ENCODE measurements around the gene CAMK1D.

Gene CAMK1D

DNA sequence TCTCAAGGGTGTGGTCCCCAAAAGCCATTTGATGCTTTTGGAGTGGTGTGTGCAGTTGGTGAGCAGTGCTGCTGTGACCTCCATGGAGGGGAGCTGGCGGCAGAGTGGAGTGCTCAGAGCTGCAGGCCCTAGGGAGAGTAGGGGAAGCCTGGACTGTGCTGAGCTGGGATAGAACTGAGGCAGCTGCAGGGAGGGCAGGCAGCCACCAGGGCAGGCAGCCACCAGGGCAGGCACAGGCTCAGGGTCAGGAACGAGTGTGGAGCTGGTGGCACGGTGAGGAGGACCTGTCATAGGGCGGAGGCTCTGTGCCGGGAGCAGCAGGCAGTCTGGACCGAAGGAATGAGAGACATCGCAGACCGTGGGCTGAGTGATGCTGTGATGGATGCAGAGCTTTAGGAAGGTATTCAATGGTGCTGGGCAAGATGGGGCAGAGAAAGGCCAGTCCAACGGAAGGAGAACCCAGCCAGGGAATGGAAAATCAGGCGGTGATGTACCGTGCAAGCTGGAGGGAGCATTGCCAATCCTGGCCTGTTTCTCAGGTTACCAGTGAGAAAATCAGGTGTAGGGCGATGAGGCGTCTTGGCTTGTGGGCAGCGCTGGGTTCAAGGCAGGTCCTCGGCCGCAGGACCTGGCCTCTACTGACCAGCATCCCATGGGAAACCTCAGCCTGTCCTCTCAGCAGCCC lies 152.6 kb downstream of the CAMK1D start:
- no peak for DNase-seq

DNA sequence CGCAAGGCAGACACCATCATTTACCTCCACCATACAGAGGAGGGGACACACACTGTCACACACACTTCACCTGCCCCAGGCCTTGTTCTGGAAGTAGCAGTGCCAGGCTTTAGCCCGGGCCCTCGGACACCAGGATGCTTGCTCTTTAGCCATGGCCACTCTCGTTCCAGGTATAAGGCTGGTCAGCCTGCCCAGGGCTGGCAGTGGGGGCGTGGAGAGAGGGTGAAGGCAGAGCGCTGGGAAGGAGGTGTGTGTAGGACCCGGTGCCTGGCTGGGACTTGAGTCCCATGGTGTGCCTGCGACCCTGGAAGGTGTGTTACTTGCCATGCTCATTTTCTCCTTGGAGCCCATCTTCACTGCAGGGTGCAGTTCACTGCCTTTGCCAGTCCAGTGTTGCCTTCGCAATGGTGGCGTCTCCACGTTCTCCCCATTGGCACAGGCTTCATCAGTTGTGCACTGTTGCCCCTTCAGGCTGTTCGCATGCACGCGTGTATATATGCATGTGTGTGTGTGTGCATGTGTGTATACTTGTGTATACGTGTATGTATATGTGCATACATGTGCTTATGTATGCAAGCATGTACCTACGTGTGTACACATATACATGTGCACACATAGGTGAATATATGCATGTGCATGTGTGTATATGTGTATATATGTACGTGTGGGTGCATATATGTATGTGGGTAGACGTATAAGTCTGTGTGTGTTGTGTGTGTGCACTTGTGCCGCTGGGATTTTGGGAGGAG lies 153.4 kb downstream of the CAMK1D start:
- no peak for DNase-seq

DNA sequence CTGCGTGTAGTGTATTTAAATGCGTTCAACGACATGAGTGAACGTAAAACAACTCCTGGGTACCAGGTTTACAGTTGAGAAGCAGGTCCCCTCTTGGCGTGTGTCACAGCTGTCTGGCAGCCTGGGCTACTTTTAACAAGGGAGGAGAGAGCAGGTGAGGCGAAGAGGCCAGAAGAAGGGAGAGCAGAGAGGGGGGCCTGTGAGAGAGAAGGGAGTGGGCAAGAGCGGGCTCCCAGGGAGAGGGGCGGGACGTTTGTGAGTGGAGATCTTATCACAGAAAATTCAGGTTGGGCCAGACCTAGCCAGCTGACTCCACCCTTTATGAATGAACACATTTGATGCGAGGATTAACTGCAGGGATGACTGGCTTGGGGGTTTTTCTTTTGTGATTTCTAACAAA lies 154.0 kb downstream of the CAMK1D start:
- DNase-seq = no peak

- no peak for DNase-seq
Observed at GRCh38 chr10:12504176-12504575, 154.8 kb downstream of the CAMK1D start.

DNA sequence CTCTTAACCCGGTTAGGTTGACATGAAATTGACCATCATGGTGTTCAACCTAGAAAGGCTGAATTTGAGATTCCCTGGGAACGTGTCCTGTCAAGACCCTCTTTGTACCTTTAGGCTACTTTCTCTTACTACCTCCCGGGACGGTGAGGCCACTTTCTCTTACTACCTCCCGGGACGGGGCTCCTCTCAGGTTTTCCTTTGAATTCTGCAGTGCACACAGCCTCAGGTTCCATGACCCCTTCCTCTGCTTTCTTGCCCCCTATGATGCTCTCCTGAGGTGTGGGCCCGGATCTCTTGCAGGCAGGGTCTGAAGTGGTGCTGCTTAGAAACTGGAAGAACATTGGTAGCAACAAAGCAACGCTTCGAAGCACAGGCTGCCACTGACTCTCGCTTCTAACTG lies 155.3 kb downstream of the CAMK1D start:
- no peak for DNase-seq

GRCh38 chr10:12505683-12506082 lies 156.3 kb downstream of the CAMK1D start:
- no peak for DNase-seq

DNA sequence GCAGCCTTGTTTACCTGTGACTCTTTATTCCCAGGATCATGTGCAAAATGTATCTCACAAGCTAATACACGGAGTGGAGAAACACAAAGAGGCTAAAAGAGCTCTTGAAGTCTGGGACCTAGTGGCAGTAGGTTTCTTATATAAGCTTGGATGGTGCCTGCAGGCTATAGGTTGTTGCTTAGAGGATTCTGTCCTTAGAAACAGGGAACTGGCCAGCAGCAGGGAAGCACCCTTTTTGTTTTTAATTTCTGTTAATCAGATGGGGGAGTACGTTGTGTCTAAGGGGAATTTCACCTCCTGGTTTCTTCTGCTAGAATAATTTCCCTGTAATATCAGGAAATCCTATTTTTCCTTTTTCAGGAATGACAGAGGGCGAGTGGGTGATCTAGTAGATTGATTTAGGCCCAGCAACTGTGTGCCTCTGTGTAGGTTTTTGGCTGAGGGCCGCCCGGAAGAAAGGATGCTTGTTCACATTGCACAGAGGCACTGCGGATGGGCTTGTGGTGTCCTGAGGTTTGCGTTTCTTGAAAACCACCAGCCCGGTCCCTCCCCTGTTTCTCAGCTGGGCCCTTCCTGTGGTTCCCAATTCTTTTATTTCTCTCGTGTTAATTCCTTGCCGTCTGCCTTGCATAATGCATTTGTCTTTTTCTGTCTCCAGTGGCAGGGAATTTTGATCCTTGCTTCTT lies 158.0 kb downstream of the CAMK1D start:
- DNase-seq = no peak

- DNase-seq = no peak
Observed at GRCh38 chr10:12508165-12508564, 158.8 kb downstream of the CAMK1D start.

GRCh38 chr10:12509016-12509793 lies 159.9 kb downstream of the CAMK1D start:
- DNase-seq = no peak

DNA sequence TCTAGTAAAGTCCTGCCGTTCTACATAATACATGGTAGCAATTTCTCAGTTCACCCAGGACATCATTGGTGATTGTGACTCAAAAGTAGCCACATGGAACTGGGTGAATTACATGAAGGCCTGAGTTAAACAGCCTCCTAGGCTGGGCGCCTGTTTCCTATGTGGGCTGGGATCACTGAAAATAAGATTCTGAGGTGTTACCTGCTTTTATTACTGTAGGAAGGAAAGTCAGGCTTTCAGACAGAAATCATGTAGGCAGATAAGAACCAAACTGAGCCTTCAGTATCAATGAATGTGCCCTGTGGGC lies 160.4 kb downstream of the CAMK1D start:
- no peak for DNase-seq

DNA sequence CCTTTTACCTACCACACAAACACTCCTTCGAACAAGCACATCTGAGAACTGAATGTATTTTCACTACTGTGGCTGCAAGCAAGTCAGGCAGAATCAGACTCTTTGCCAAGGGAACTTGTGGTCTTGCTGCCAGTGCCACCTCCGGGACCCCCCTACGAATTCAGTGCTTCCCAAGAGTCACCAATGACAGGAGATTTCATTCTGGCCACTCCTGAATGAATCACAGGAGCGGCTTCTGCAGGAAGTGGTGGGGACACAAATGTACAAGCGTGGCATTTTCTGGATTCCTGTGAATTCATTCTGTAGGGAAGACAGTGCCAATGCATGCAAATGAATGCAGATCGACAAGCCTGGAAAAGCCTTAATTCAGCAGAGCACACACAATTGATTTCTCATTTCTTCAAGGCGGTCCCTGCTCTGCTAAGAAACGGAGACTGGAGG lies 161.2 kb downstream of the CAMK1D start:
- DNase-seq = no peak

DNA sequence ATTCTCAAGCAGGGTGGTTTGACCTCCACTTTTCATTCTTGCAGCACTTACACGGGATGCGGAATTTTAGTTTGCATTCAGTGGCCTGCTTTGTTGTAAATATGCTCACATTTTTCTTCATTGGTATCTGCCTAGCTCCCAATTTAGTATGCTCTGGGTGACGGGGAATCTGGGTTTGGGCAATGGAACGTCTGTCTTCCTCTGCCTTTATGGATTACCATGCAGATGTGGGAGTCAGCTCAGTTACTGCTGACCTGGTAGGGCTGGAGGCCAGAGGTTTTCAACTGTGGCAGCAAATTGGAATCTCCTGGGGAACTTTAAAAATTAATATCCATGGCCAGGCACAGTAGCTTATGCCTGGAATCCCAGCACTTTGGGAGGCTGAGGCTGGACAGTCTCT lies 161.6 kb downstream of the CAMK1D start:
- DNase-seq = no peak

DNA sequence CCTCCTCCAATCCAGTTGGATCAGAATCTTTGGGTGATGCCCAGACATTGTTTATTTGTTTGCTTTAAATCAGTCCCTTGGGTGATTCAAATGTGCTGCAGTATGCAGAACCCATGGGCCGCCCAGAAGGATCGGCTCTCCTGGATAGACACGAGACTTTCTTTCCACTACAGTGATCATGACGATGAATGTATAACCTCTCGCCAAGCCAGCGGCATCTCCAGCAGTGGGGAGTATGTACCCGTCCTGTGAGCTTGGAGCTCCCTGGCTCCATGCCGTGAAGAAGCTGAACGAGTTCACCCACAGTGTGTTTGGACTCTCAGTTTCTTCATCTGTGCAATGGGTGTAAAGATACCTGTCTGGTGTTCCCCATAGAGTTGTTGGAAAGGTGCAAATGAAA lies 162.3 kb downstream of the CAMK1D start:
- no peak for DNase-seq

DNA sequence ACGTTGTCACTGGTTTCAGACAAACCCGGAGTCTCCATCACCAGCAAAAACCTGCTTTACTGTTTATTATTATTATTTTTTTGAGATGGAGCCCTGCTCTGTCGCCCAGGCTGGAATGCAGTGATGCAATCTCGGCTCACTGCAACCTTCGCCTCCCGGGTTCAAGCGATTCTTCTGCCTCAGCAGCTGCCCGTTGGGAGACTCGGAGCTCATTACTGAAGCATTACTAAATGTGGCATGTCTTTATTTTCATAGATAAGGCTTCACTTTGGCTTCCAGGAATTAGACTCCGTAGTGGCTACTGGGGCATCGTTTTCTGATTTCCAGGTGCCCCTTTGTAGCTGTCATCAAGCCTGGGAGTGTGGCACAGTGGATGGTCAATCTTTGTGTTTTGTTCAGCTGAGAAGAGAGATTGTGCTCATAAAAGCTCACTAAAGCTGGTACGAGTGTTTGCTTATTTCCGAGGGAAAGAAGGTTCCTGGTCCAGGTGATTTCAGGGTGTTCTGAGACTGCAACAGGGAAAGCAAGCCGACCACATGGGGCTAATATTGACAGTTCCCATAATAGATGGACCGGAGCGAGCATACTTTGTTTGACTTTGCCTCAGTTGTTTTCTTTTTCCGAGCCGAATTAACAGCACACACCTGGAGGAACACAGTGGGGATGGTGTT lies 163.1 kb downstream of the CAMK1D start:
- DNase-seq = no peak

DNA sequence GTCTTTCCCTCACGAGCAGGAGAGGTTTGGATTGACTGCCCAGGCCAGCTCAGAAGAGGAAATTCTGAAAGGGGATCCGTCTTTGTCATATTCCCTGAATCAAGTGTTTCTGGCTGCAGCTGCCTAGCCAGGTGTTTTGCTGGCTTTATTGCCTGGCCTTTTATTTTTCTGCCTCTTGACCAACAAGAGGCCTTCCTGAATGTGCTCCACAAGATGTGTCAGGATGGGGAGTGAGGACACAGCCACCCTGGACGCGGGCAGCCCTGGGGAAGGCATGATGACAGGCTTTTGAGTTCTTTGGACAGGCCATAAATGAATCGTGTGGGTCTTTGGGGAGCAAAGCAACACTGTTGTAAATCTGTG lies 163.6 kb downstream of the CAMK1D start:
- DNase-seq = no peak

DNA sequence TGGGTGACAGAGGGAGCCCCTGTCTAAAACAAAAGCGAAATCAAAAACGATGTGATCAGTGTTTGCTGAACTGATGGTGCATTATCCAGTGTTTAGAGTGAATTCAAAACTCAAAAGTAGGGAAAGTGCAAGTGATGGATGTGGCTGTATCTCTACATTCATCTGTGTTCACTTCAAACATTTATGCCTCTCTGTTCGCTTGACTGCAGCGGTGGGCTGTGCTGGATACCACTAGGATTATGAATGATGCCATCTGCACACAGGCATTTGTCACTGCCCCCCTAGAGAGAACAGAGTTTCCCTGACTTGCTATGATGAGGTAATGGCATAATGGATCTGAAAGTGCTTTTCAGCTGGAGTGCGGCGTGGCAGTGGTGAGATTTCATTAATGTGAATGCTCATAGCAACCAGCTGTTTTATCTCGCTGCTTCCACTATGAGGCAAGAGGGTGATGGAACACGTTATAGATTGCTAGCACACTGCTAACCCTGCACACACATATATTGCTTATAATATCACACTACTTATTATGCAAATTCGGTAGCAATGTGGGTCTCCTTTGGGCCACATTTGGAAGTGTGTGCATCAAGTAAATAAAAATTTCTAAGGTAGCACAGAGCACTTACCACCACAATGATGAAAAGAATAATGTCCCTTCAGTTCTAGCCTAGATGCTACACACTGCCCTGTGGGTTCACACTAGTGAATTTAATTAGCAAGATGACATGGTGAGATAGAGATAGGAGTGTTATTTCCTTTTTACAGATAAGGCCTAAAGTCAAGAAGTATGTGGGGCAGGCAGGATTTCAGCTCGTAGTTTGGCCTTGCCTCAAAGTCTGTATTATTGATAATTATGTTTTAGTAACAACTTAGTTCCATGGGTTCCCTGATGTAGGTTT lies 164.7 kb downstream of the CAMK1D start:
- DNase-seq = no peak

GRCh38 chr10:12518024-12518423 lies 168.7 kb downstream of the CAMK1D start:
- no peak for DNase-seq

DNA sequence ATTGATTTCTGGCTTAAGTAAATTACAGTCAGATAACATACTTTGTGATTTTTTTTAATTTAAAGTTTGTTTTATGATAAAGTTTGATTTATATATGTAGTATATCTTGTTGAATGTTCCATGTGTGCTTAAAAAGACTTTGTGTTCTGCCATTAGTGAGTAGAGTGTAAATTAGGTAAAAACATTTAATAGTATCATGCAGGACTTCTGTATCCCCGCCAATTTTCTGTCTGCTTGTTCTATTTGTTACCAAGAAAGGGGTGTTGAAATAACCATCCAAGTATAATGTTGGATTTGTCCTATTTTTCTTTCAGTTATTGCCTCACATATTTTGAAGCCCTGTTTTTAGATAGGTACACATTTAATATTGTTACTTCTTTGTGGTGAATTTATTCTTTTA lies 172.1 kb downstream of the CAMK1D start:
- DNase-seq = no peak

GRCh38 chr10:12526311-12526710 lies 177.0 kb downstream of the CAMK1D start:
- DNase-seq = no peak

- no peak for DNase-seq
Observed at GRCh38 chr10:12529976-12530375, 180.6 kb downstream of the CAMK1D start.

DNA sequence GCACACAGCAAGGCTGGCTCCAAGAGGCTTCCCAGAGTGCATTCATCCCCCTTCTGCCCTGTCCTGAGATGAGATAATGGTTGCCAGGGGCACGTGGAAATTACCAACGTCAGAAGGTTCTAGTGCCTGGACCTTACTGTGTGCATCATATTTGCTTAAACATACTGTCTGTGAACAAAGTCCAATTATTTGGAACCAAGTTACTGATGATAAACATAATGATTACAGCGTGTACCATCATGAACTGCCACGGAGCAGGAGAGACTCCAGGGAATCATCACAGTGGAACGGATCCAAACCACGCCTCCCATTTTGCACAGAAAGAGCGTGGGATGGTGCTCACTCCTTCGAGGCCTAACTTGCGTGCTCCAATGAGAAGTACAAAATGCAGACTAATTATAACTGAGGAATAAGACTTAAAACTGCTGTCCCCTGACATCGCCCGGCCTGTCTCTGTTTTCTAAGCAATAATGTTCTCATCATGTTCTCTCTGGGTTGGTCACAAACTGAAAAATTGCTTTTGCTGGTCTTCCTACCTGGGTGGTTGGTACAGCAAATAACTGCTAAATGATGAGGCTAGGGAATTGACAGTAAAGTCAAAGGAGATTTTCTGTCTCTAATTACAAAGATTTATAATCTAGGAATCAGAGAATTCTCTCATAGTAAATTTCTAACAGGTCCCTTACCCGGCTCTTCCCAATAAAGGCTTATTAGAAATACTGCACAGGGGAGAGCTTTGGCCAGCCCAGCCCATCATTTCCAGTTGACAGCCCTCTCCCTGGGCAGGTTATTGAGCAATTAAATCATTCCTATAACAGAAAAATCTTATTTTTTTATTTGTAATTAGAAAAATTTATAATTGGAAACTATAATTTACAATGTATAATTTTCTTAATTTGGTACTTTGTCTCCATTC lies 182.2 kb downstream of the CAMK1D start:
- DNase-seq = no peak
